Testis (tissue), 3 donors: ENCODE data around the gene GSKIP. TPM values are rescaled to one million over a fixed set of nuclear protein-coding genes. Genes with fewer than 3 reads are reported as not detected.

Experiments used
- DNase-seq: peaks from one replicate; pipeline ENCODE4 v3.0.0-alpha.2; 2019
- H3K27ac ChIP-seq, 2 donors: fragments of 200-600 bp; sonication (generic); one replicate each; pipeline ENCODE4 v1.5.1; 2019
- H3K27me3 ChIP-seq: fragments of 200-600 bp; sonication (generic); one replicate; pipeline ENCODE4 v1.5.1; 2019
- H3K36me3 ChIP-seq: fragments of 200-600 bp; sonication (generic); one replicate; pipeline ENCODE4 v1.5.1; 2017; ENCODE audit warnings: low read depth; ENCODE audit errors: missing control alignments
- H3K4me1 ChIP-seq: fragments of 200-600 bp; sonication (generic); one replicate; pipeline ENCODE4 v1.5.1; 2019
- H3K4me3 ChIP-seq, 2 donors: fragments of 200-600 bp; sonication (generic); one replicate each; pipeline ENCODE4 v1.5.1; 2017 to 2019
- H3K9me3 ChIP-seq: fragments of 200-600 bp; sonication (generic); one replicate; pipeline ENCODE4 v1.5.1; 2017
- POLR2A ChIP-seq: fragments of 450-650 bp; IDR thresholded peaks from one replicate; pipeline ENCODE4 v1.6.1; 2017; ENCODE audit warnings: antibody characterized with exemption, mild to moderate bottlenecking, moderate library complexity
- WGBS, 2 donors: methylation state at CpG; one replicate each; pipeline ENCODE4 v1.1.5; 2018; 5-methylcytosine and 5-hydroxymethylcytosine counted together
- intact Hi-C: fragments of 100-400 bp; cut with DNase I; formaldehyde crosslinking; loops from one replicate; pipeline ENCODE4 v1.15.1; 2023; ENCODE audit warnings: low total_unique reads
- polyA plus RNA-seq: library from polyadenylated mRNA; stranded (reverse); fragments of 350-450 nt; fragmentation: Illumina TruSeq; extraction: RNeasy Lipid Tissue Mini Kit (QIAGEN cat#74804); gene quantifications from one replicate; pipeline ENCODE4 v1.2.3, GENCODE V29; 2014; ENCODE audit warnings: low read depth, low replicate concordance; ENCODE audit not compliant: insufficient read depth
- total RNA-seq, 2 donors: library from RNA; depleted of rRNA; stranded (reverse); fragments of >200 nt; gene quantifications; one replicate each; pipeline ENCODE4 v1.2.3, GENCODE V29; 2016
- TF ChIP-seq, protein P1 (sequence below), 3 experiments: fragments of 450-650 bp in 2 of 3; fragments of 200-600 bp in 1 of 3; sonication (generic) in 1 of 3; IDR thresholded peaks; one replicate each; pipeline ENCODE4 v1.5.1; 2016 to 2019; ENCODE audit warnings: antibody characterized with exemption in 3 of 3, mild to moderate bottlenecking in 2 of 3, moderate library complexity in 1 of 3

GSKIP gene
- total and polyA plus RNA-seq, 3 donors from 2014 or later, result 11.2 to 68.3 (median 25.4) TPM

DNA sequence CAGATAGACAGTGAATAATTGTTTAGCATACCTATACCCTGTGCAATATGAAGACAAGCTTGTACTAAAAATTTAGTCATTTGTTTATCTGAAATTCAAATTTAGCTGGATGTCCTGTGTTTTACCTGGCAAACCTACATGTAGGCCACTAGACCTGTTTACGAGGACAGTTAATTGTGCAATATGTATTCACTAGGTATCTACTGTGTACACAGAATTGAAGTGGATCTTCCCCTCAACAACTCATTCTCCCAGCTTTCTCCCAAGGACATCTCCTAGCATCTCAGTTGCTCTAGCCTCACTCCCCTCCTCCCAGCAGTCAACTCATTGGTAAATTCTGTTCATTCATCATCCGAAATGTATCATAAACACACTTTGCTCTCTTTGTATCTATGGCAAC is 53.9 kb downstream of the GSKIP start:
- TF ChIP-seq POLR2A, result no peak
- TF ChIP-seq, protein P1, sequence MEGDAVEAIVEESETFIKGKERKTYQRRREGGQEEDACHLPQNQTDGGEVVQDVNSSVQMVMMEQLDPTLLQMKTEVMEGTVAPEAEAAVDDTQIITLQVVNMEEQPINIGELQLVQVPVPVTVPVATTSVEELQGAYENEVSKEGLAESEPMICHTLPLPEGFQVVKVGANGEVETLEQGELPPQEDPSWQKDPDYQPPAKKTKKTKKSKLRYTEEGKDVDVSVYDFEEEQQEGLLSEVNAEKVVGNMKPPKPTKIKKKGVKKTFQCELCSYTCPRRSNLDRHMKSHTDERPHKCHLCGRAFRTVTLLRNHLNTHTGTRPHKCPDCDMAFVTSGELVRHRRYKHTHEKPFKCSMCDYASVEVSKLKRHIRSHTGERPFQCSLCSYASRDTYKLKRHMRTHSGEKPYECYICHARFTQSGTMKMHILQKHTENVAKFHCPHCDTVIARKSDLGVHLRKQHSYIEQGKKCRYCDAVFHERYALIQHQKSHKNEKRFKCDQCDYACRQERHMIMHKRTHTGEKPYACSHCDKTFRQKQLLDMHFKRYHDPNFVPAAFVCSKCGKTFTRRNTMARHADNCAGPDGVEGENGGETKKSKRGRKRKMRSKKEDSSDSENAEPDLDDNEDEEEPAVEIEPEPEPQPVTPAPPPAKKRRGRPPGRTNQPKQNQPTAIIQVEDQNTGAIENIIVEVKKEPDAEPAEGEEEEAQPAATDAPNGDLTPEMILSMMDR (IDR thresholded peaks at IDR 0.05), result no peak
- no peak overlapping the region for H3K27ac ChIP-seq
- H3K27me3 ChIP-seq, result no peaks in the 10 kb centered on the region
- 87 to 88% methylated on average over 2 of the region's 2 CpGs for WGBS, 2 donors
- no peaks in the 10 kb centered on the region for H3K36me3 ChIP-seq
- no peaks in the 10 kb centered on the region for H3K4me1 ChIP-seq
- H3K9me3 ChIP-seq, result no peaks in the 10 kb centered on the region
- intact Hi-C loops, result loop anchor here (10.0 kb wide), 1 partner anchor 132 kb away; no protein-coding TSS in a partner anchor
- DNase-seq, result no peak
- H3K4me3 ChIP-seq, result no peak overlapping the region

DNA sequence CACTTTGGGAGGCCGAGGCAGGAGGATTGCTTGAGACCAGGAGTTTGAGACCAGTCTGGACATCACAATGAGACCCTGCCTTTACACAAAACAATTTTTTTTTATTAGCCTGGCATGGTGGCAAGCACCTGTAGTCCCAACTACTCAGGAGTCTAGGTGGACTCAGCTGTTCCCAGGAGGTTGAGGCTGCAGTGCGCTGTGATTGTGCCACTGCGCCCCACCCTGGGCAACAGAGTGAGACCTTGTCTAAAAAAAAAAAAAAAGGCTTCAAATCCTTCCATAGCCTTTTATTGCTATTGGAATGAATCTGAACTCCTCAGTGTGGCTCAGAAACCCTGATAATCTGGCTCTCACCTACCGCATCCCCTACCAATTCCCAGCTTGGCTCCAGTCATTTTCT is 54.7 kb downstream of the GSKIP start:
- Histone ChIP-seq H3K27ac (no peak overlapping the region), H3K27me3 (no peaks in the 10 kb centered on the region), H3K9me3 (no peaks in the 10 kb centered on the region), H3K4me1 (no peaks in the 10 kb centered on the region), H3K36me3 (no peaks in the 10 kb centered on the region), H3K4me3 (no peak overlapping the region)
- 90 to 91% methylated on average over 4 of the region's 4 CpGs for WGBS, 2 donors
- intact Hi-C loops, result loop anchor here (10.0 kb wide), 1 partner anchor 133 kb away; no protein-coding TSS in a partner anchor
- no peak for DNase-seq
- TF ChIP-seq, protein P1 (IDR thresholded peaks at IDR 0.05), result no peak
- TF ChIP-seq POLR2A, result no peak

DNA sequence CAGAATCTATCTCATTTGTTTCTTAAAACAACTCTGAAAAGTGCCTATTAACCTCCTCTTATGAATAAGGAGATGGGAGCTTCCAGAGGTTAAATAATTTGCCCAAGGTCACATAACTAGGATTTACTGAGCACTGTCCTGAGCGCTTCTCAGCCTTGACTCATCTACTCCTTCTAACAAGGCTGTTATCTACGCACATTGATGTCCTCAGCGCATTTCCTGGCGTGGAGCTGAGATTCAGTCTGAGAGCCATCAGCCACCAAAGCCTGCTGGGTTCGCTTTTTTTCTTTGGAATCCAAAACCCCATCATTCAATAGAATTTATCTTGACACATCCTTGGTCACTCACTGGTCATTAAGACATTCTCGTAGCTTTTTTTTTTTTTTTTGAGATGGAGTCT is 57.9 kb downstream of the GSKIP start:
- Histone ChIP-seq H3K27ac (no peak overlapping the region), H3K36me3 (no peaks in the 10 kb centered on the region), H3K4me3 (no peak overlapping the region), H3K4me1 (no peaks in the 10 kb centered on the region), H3K9me3 (no peaks in the 10 kb centered on the region), H3K27me3 (no peaks in the 10 kb centered on the region)
- WGBS, 2 donors, result 57 to 65% methylated on average over 6 of the region's 6 CpGs
- intact Hi-C loops, result no loop called here
- DNase-seq, result no peak
- TF ChIP-seq, protein P1 (IDR thresholded peaks at IDR 0.05), result no peak
- TF ChIP-seq POLR2A, result no peak

DNA sequence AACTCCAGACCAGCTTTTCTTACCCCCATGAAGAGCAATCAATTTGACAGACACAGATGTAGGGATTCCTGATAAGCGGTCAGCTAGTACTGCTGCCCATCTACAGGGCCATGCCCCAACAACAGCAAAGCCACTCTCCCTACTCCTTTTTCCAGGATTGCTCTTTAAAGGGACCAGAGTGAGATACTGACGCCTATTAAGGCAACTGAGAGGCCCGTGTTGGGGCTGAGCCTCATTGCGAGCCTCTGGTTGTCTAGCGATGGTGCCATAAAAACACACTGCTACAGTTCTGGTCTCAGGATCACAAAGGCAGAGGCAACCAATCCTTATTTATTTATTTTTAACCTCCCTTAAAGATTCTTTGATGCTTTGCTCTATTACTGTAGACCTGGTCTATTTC is 59.7 kb downstream of the GSKIP start:
- H3K36me3 ChIP-seq, result no peaks in the 10 kb centered on the region
- no peak for DNase-seq
- no peaks in the 10 kb centered on the region for H3K27me3 ChIP-seq
- no peak overlapping the region for H3K27ac ChIP-seq
- H3K4me3 ChIP-seq, result no peak overlapping the region
- H3K9me3 ChIP-seq, result no peaks in the 10 kb centered on the region
- intact Hi-C loops, result no loop called here
- TF ChIP-seq, protein P1 (IDR thresholded peaks at IDR 0.05), result no peak
- no peak for TF ChIP-seq POLR2A
- 71 to 74% methylated on average over 5 of the region's 5 CpGs for WGBS, 2 donors
- H3K4me1 ChIP-seq, result no peaks in the 10 kb centered on the region

DNA sequence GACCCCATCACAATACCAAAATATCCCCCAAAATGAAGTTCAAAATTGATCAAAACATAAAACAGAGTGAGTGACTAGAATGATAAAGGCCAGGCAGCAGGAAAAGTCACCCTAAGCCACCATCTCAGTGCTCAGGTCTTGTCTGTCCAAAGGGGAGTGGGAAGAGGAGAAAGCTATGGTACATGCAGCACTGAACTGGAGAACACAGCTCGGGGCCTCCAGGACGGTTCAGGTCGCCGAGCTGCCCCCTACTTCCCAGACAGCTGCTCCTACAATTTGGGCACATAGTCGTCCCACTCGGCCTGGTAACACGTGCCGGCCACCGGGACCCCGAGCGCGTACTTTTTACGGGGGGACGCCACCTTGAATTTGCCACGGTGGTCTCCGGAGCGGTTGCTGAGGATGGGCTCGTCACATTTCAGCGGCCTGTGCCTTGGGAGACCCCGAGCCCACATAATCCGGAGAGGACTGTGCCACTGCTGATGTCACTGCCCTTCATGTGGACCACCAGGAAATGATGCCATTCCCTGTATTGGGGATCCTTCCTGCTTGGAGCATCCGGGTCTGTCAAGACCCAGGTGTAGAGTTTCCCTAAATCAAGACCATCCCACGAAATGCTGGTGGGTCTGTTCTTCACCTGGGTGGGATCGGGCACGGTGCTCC is 60.3 kb downstream of the GSKIP start:
- no peaks in the 10 kb centered on the region for H3K9me3 ChIP-seq
- TF ChIP-seq, protein P1 (IDR thresholded peaks at IDR 0.05), result no peak
- no peak for TF ChIP-seq POLR2A
- H3K27me3 ChIP-seq, result no peaks in the 10 kb centered on the region
- H3K4me1 ChIP-seq, result no peaks in the 10 kb centered on the region
- DNase-seq, result no peak
- H3K4me3 ChIP-seq, result peak overlapping the region; percentile 45 to 50
- intact Hi-C loops, result no loop called here
- no peaks in the 10 kb centered on the region for H3K36me3 ChIP-seq
- 45 to 50% methylated on average over 5 to 24 of the region's 25 CpGs for WGBS, 2 donors
- no peak overlapping the region for H3K27ac ChIP-seq
